ENCODE results near the gene CTSV. TPM values are rescaled to one million over a fixed set of nuclear protein-coding genes. Genes with fewer than 3 reads are reported as not detected.
"Not testable (repeated sequence)": the region's sequence is repeated elsewhere in the genome, so short reads cannot be mapped to it uniquely, and the experiment has no call there.

Gene CTSV
- total RNA-seq, 1 donor from 2014 or later, result 0.21 TPM

- H3K27me3 Mint-ChIP-seq (ENCODE audit: unreplicated experiment); H3K4me1 Mint-ChIP-seq (ENCODE audit: unreplicated experiment); DNase-seq (ENCODE audit: extremely low spot score, unreplicated experiment): not testable (repeated sequence)
Measured at GRCh38 chr9:96989747-96990318, 49.1 kb downstream of the CTSV start.

DNA sequence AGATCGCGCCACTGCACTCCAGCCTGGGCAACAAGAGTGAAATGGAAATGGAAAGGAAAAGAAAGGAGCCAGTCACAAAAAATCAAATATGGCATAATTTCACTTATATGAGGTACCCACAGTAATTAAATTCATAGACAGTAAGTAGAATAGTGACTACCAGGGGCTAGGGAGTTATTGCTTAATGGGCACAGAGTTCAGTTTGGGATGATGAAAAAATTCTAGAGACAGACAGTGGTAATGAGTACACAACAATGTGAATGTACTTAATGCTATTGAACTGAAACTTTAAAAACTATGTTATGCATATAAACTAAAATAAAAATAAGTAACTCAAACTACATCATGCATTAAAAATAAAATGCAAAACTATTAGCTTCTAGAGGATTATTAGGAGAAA lies 54.1 kb downstream of the CTSV start:
- H3K27me3 Mint-ChIP-seq (ENCODE audit: unreplicated experiment); H3K4me1 Mint-ChIP-seq (ENCODE audit: unreplicated experiment); H3K36me3 Mint-ChIP-seq (ENCODE audit: unreplicated experiment); H3K27ac Mint-ChIP-seq (ENCODE audit: unreplicated experiment); H3K9me3 Mint-ChIP-seq (ENCODE audit: unreplicated experiment); H3K4me3 Mint-ChIP-seq (ENCODE audit: unreplicated experiment); DNase-seq (ENCODE audit: extremely low spot score, unreplicated experiment): not testable (repeated sequence)

More at GRCh38 chr9:96989747-96990318, 49.1 kb downstream of the CTSV start:
- not testable (repeated sequence) for H3K36me3 Mint-ChIP-seq (ENCODE audit: unreplicated experiment); H3K9me3 Mint-ChIP-seq (ENCODE audit: unreplicated experiment); H3K4me3 Mint-ChIP-seq (ENCODE audit: unreplicated experiment); H3K27ac Mint-ChIP-seq (ENCODE audit: unreplicated experiment)

DNA sequence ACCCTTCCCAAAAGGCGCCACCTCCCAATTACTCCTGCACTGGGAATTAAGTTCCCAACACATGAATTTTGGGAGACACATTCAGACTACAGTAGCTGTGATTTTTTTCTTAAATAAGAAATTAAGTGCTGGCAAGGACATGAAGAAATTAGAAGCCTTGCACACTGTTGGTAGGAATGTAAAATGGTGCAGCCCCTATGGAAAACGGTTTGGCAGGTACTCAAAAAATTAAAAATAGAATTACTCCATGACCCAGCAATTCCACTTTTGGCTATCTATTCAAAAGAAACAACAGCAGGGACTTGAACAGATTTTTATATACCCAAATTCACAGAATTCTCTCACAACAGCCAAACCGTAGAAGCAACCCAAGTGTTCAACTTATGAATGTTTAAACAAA lies 54.8 kb downstream of the CTSV start:
- not testable (repeated sequence) for H3K4me3 Mint-ChIP-seq (ENCODE audit: unreplicated experiment); H3K4me1 Mint-ChIP-seq (ENCODE audit: unreplicated experiment); H3K27me3 Mint-ChIP-seq (ENCODE audit: unreplicated experiment); H3K36me3 Mint-ChIP-seq (ENCODE audit: unreplicated experiment); H3K27ac Mint-ChIP-seq (ENCODE audit: unreplicated experiment); H3K9me3 Mint-ChIP-seq (ENCODE audit: unreplicated experiment); DNase-seq (ENCODE audit: extremely low spot score, unreplicated experiment)

DNA sequence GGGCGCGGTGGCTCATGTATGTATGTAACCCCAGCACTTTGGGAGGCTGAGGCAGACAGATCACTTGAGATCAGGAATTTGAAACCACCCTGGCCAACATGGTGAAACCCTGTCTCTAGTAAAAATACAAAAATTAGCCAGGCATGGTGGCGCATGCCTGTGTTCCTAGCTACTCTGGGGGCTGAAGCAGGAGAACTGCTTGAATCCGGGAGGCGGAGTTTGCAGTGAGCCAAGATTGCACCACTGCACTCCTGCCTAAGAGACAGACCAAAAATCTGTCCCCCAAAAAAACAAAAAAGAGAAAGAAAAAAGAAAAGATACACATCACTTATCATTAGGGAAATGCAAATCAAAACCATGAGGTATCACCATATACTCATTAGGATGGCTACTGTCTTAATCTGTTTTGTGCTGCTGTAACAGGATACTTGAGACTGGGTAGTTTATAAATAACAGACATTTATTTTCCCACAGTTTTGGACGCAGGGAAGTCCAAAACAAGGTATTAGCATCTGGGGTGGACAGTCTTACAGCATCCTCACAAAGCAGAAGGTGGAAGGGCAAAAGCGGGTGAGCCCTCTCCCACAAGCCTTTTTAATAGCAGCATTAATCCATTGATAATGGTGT lies 55.3 kb downstream of the CTSV start:
- not testable (repeated sequence) for H3K36me3 Mint-ChIP-seq (ENCODE audit: unreplicated experiment); H3K9me3 Mint-ChIP-seq (ENCODE audit: unreplicated experiment)

More for the DNA sequence above, 55.3 kb downstream of the CTSV start:
- not testable (repeated sequence) for H3K4me1 Mint-ChIP-seq (ENCODE audit: unreplicated experiment); H3K4me3 Mint-ChIP-seq (ENCODE audit: unreplicated experiment); H3K27me3 Mint-ChIP-seq (ENCODE audit: unreplicated experiment); DNase-seq (ENCODE audit: extremely low spot score, unreplicated experiment); H3K27ac Mint-ChIP-seq (ENCODE audit: unreplicated experiment)

Other genes starting within 250 kb of the CTSV start
- gene ZNF782, start 184.6 kb downstream of the CTSV start, total RNA-seq, result 5.0 TPM in 2 replicates
- 0.13 TPM in 1 of 2 replicates, not detected in the other for gene NUTM2G, start 110.3 kb downstream of the CTSV start, total RNA-seq

Data from osteocyte (in vitro differentiated cells).